ENCODE data around the gene CHCHD4.

The CHCHD4 gene

DNA sequence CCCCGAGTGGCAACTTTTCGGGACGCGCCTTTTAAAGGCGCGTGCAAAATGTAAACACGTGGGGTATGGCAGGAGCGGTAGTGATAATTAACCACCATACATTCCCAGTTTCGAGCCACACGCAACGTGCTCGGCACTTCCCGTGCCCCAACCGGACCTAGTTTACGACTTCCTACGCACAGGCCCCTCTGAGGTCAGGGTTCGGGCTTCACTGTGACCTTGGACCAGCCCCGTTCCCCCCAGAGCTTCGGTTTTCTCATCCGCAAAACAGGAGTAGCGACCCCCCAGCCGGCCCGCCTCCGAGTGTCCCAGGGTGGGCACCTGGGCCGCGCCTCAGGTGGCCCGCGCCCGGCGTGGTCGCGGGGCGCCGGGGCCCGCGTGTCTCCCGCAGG lies 451 bp downstream of the CHCHD4 start:
- Histone ChIP-seq H3K36me3 (ENCODE audit: insufficient read depth, low read length) (peaks cover 46% of the 10 kb centered on the region), H3K27ac (ENCODE audit: low read length) (peak overlapping the region; percentile 63)

DNA sequence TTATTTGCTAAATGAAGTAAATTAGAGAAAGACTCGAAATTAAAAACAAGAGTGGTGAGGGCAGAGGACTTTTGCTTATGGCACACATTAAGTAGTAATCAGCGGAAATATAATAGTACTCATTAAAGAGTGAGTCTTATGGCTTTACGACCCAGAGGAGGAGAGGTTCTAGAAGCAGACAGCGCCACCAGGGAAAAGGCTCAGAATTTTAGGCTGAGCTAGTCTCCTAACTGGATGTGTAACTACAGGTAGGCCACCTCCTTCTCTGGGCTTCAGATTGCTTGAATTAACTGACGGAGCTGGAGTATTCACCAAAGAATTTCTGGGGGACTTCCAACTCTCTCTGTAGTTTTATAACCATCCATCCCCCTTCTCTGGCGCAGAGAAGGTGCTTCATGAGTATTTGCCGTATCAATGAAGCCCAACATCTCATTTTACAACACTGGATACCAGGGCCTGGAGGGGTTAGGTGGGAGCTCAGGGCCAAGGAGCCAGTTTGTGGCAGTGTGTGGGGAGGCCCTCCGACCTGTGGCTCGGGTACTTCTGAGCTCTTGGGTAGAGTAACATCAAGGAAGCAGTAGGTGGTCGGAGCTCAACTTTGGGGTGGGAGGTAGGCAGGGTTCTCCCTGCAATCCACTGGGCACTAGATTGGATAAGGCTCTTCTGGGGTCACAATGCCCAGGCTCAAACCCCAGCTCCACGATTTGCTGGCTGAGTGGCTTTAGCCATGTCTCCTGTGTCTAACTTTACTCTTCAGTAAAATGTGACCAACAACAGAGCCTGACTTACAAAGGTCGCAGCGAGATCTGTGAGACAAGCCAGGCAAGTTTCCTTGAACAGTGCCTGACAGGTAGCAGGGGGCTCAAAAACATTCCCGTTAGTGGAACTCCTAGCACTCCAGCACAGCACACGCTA lies 1.1 kb downstream of the CHCHD4 start:
- DNase-seq (no peak), ATAC-seq (ENCODE audit: insufficient read depth, low read depth) (no peak)
- H2AFZ ChIP-seq (ENCODE audit: low read depth, low read length): peak overlapping the region; percentile 84
- peaks cover 46% of the 10 kb centered on the region for H3K36me3 ChIP-seq (ENCODE audit: insufficient read depth, low read length)
- TF ChIP-seq EZH2 (IDR thresholded peaks at IDR 0.05; ENCODE audit: borderline replicate concordance, low read depth, low read length, severe bottlenecking): no peak
- TF ChIP-seq, protein P1, sequence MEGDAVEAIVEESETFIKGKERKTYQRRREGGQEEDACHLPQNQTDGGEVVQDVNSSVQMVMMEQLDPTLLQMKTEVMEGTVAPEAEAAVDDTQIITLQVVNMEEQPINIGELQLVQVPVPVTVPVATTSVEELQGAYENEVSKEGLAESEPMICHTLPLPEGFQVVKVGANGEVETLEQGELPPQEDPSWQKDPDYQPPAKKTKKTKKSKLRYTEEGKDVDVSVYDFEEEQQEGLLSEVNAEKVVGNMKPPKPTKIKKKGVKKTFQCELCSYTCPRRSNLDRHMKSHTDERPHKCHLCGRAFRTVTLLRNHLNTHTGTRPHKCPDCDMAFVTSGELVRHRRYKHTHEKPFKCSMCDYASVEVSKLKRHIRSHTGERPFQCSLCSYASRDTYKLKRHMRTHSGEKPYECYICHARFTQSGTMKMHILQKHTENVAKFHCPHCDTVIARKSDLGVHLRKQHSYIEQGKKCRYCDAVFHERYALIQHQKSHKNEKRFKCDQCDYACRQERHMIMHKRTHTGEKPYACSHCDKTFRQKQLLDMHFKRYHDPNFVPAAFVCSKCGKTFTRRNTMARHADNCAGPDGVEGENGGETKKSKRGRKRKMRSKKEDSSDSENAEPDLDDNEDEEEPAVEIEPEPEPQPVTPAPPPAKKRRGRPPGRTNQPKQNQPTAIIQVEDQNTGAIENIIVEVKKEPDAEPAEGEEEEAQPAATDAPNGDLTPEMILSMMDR (IDR thresholded peaks at IDR 0.05; ENCODE audit: borderline replicate concordance, extremely low read depth, low read length, poor library complexity, severe bottlenecking): no peak
- peaks cover 80% of the 10 kb centered on the region for H3K79me2 ChIP-seq (ENCODE audit: insufficient read depth, low read length)
- H3K27me3 ChIP-seq (ENCODE audit: insufficient read depth, low read length, poor library complexity): no peaks in the 10 kb centered on the region
- peak overlapping the region; percentile 92 for H3K4me2 ChIP-seq (ENCODE audit: insufficient read depth, low read length)
- no peaks in the 10 kb centered on the region for H3K9me3 ChIP-seq (ENCODE audit: insufficient read depth, low read length, severe bottlenecking)
- peaks cover 42% of the 10 kb centered on the region for H3K4me1 ChIP-seq (ENCODE audit: insufficient read depth, low read length)
- H3K27ac ChIP-seq (ENCODE audit: low read length): peak overlapping the region; percentile 63
- H4K20me1 ChIP-seq (ENCODE audit: insufficient read depth, low read length): peaks cover 33% of the 10 kb centered on the region
- peak overlapping the region; percentile 88 to 99; a peak in 3 of 4 replicates for H3K4me3 ChIP-seq (ENCODE audit: low read depth in 1 of 2, low read length in 2 of 2)
- H3K9ac ChIP-seq (ENCODE audit: low read depth, low read length): peak overlapping the region; percentile 83

More for the DNA sequence above, 451 bp downstream of the CHCHD4 start:
- ATAC-seq (ENCODE audit: insufficient read depth, low read depth) (peak; percentile 65), DNase-seq (peak; percentile 80)
- H3K4me2 ChIP-seq (ENCODE audit: insufficient read depth, low read length): peak overlapping the region; percentile 92
- H3K9ac ChIP-seq (ENCODE audit: low read depth, low read length): peak overlapping the region; percentile 83
- TF ChIP-seq, protein P1 (IDR thresholded peaks at IDR 0.05; ENCODE audit: borderline replicate concordance, extremely low read depth, low read length, poor library complexity, severe bottlenecking): no peak
- no peak for TF ChIP-seq EZH2 (IDR thresholded peaks at IDR 0.05; ENCODE audit: borderline replicate concordance, low read depth, low read length, severe bottlenecking)
- H3K4me1 ChIP-seq (ENCODE audit: insufficient read depth, low read length): peaks cover 42% of the 10 kb centered on the region
- no peaks in the 10 kb centered on the region for H3K9me3 ChIP-seq (ENCODE audit: insufficient read depth, low read length, severe bottlenecking)
- H3K79me2 ChIP-seq (ENCODE audit: insufficient read depth, low read length): peaks cover 80% of the 10 kb centered on the region
- H4K20me1 ChIP-seq (ENCODE audit: insufficient read depth, low read length): peaks cover 37% of the 10 kb centered on the region
- peak overlapping the region; percentile 88 to 99; a peak in 3 of 4 replicates for H3K4me3 ChIP-seq (ENCODE audit: low read depth in 1 of 2, low read length in 2 of 2)
- H2AFZ ChIP-seq (ENCODE audit: low read depth, low read length): peak overlapping the region; percentile 84
- H3K27me3 ChIP-seq (ENCODE audit: insufficient read depth, low read length, poor library complexity): no peaks in the 10 kb centered on the region

DNA sequence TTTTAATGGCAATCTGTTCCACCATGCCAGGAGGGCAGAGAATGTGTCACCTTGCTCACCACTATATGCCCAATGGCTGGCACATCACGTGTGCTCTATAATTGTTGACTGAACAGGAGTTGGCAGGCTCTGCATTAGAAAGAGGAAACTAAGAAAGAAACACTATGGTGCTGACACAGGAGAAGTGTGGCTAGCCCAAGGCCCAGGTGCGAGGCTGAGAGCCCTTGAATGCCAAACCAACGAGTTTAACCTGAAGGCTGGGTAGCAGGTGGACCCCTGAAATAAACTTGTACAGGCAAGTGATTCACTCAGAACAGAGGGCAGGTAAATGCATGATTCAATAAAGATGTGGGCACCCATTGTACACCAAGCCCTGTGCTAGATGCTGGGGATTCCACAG lies 2.4 kb downstream of the CHCHD4 start:
- TF ChIP-seq, protein P1 (IDR thresholded peaks at IDR 0.05; ENCODE audit: borderline replicate concordance, extremely low read depth, low read length, poor library complexity, severe bottlenecking): no peak
- no peak for TF ChIP-seq EZH2 (IDR thresholded peaks at IDR 0.05; ENCODE audit: borderline replicate concordance, low read depth, low read length, severe bottlenecking)
- no peak overlapping the region for H3K9ac ChIP-seq (ENCODE audit: low read depth, low read length)
- H3K27me3 ChIP-seq (ENCODE audit: insufficient read depth, low read length, poor library complexity): no peaks in the 10 kb centered on the region
- no peak for DNase-seq
- H3K4me2 ChIP-seq (ENCODE audit: insufficient read depth, low read length): peak overlapping the region; percentile 92; the same call in 1 of the 2 replicates
- no peak overlapping the region; a peak in 1 of 4 replicates for H3K4me3 ChIP-seq (ENCODE audit: low read depth in 1 of 2, low read length in 2 of 2)
- peaks cover 43% of the 10 kb centered on the region for H3K36me3 ChIP-seq (ENCODE audit: insufficient read depth, low read length)
- no peak overlapping the region for H2AFZ ChIP-seq (ENCODE audit: low read depth, low read length)
- peaks cover 41% of the 10 kb centered on the region for H3K4me1 ChIP-seq (ENCODE audit: insufficient read depth, low read length)
- no peaks in the 10 kb centered on the region for H3K9me3 ChIP-seq (ENCODE audit: insufficient read depth, low read length, severe bottlenecking)
- H4K20me1 ChIP-seq (ENCODE audit: insufficient read depth, low read length): peaks cover 25% of the 10 kb centered on the region
- no peak for ATAC-seq (ENCODE audit: insufficient read depth, low read depth)
- H3K27ac ChIP-seq (ENCODE audit: low read length): no peak overlapping the region
- peaks cover 69% of the 10 kb centered on the region for H3K79me2 ChIP-seq (ENCODE audit: insufficient read depth, low read length)

All from DND-41 (cell line).